GM23338 (cell line): ENCODE results near the gene TOR3A. TPM values are rescaled to one million over a fixed set of nuclear protein-coding genes. Genes with fewer than 3 reads are reported as not detected.

ENCODE experiments used
- ATAC-seq: fragments of 200-7000 bp; cut with Tn5 transposase; 3 replicates; pipeline ENCODE4 v1.9.1; 2020
- DNase-seq: peaks from one replicate; pipeline ENCODE4 v3.0.0-alpha.2; 2015; ENCODE audit warnings: low spot score
- H2AFZ ChIP-seq: fragments of 200-600 bp; sonication (generic); 2 replicates; pipeline ENCODE4 v1.8.0; 2016; ENCODE audit warnings: antibody characterized with exemption, mild to moderate bottlenecking, moderate library complexity
- H3F3A ChIP-seq: fragments of 200-600 bp; sonication (generic); replicated peaks from 2 replicates; pipeline ENCODE4 v1.8.0; 2017; ENCODE audit warnings: antibody characterized with exemption, mixed run types, low read depth
- H3K27ac ChIP-seq: fragments of 200-600 bp; sonication (generic); 2 replicates; pipeline ENCODE4 v1.6.1; 2016; ENCODE audit warnings: low read depth
- H3K27me3 ChIP-seq: fragments of 200-600 bp; sonication (generic); 2 replicates; pipeline ENCODE4 v1.8.0; 2016; ENCODE audit warnings: mild to moderate bottlenecking, mixed run types, moderate library complexity; ENCODE audit not compliant: insufficient read depth
- H3K36me3 ChIP-seq: fragments of 200-600 bp; sonication (generic); 2 replicates; pipeline ENCODE4 v1.8.0; 2016; ENCODE audit warnings: mild to moderate bottlenecking; ENCODE audit not compliant: insufficient read depth
- H3K4me1 ChIP-seq: fragments of 200-600 bp; sonication (generic); 2 replicates; pipeline ENCODE4 v1.8.0; 2016; ENCODE audit warnings: mild to moderate bottlenecking, moderate library complexity; ENCODE audit not compliant: insufficient read depth
- H3K4me2 ChIP-seq: fragments of 200-600 bp; sonication (generic); 2 replicates; pipeline ENCODE4 v1.7.1; 2017; ENCODE audit warnings: mixed run types
- H3K4me3 ChIP-seq: fragments of 200-600 bp; sonication (generic); 2 replicates; pipeline ENCODE4 v1.6.1; 2016; ENCODE audit warnings: mixed run types
- H3K79me2 ChIP-seq: fragments of 200-600 bp; sonication (generic); replicated peaks from 2 replicates; pipeline ENCODE4 v1.8.0; 2017; ENCODE audit warnings: mild to moderate bottlenecking; ENCODE audit not compliant: insufficient read depth
- H3K9me2 ChIP-seq: fragments of 200-600 bp; sonication (generic); 2 replicates; pipeline ENCODE4 v1.8.0; 2017; ENCODE audit not compliant: insufficient read depth
- H4K20me1 ChIP-seq: fragments of 200-600 bp; sonication (generic); replicated peaks from 2 replicates; pipeline ENCODE4 v1.8.0; 2017; ENCODE audit warnings: mild to moderate bottlenecking; ENCODE audit not compliant: insufficient read depth
- H3K27ac Mint-ChIP-seq: 2 replicates; pipeline ENCODE4 v1.8.0; 2020; ENCODE audit warnings: inconsistent platforms, mild to moderate bottlenecking, moderate library complexity, mixed read lengths
- H3K27me3 Mint-ChIP-seq: 3 replicates; pipeline ENCODE4 v1.8.0; 2022; ENCODE audit warnings: low read depth, mild to moderate bottlenecking, moderate library complexity, mixed read lengths, inconsistent platforms; ENCODE audit not compliant: insufficient read depth, poor library complexity
- H3K36me3 Mint-ChIP-seq: 3 replicates; pipeline ENCODE4 v1.8.0; 2021; ENCODE audit warnings: low read depth, mild to moderate bottlenecking, inconsistent platforms, moderate library complexity, mixed read lengths
- H3K4me1 Mint-ChIP-seq: 3 replicates; pipeline ENCODE4 v1.8.0; 2020; ENCODE audit warnings: mild to moderate bottlenecking, inconsistent platforms, mixed read lengths
- H3K4me3 Mint-ChIP-seq: 3 replicates; pipeline ENCODE4 v1.8.0; 2021; ENCODE audit warnings: moderate library complexity, mild to moderate bottlenecking, inconsistent platforms, mixed read lengths
- H3K9me3 Mint-ChIP-seq: 3 replicates; pipeline ENCODE4 v1.8.0; 2020; ENCODE audit warnings: moderate library complexity, mild to moderate bottlenecking, inconsistent platforms, mixed read lengths
- CTCF ChIP-seq, 2 experiments: fragments of 200-600 bp in 1 of 2; sonication (generic) in 1 of 2; conservative IDR thresholded peaks; 2 replicates each; pipeline versions ENCODE4 v1.5.1 to v1.6.1; 2016 to 2017; ENCODE audit warnings: antibody characterized with exemption in 2 of 2, low read depth in 2 of 2, mild to moderate bottlenecking in 2 of 2, moderate library complexity in 1 of 2
- EZH2 ChIP-seq: fragments of 200-600 bp; sonication (generic); IDR thresholded peaks from one replicate; pipeline ENCODE4 v1.8.0; 2017; ENCODE audit warnings: antibody characterized with exemption, mild to moderate bottlenecking, low read depth; ENCODE audit not compliant: unreplicated experiment
- NANOG ChIP-seq: IDR thresholded peaks from 2 replicates; pipeline ENCODE4 v1.6.1; 2016; ENCODE audit warnings: antibody characterized with exemption, borderline replicate concordance
- POLR2AphosphoS5 ChIP-seq: IDR thresholded peaks from 2 replicates; pipeline ENCODE4 v1.6.1; 2016; ENCODE audit warnings: antibody characterized with exemption, low read depth
- STAT1 ChIP-seq: IDR thresholded peaks from one replicate; pipeline ENCODE4 v1.6.1; 2016; ENCODE audit warnings: antibody characterized with exemption; ENCODE audit not compliant: unreplicated experiment
- ZNF114 ChIP-seq: fragments of 250-450 bp; sonication (Bioruptor Pico); IDR thresholded peaks from 2 replicates; pipeline ENCODE4 v1.5.0; 2020; ENCODE audit warnings: mild to moderate bottlenecking, moderate library complexity
- polyA plus RNA-seq: library from polyadenylated mRNA; unstranded; fragments of >200 nt; fragmentation: Nextera tagmentation; extraction: Ambion mirVana; gene quantifications from 2 replicates; pipeline ENCODE4 v1.2.1, GENCODE V29; 2016
- total RNA-seq: library from RNA; depleted of rRNA; stranded (reverse); fragments of >200 nt; shearing (Covaris generic); gene quantifications from 2 replicates; pipeline ENCODE4 v1.2.3, GENCODE V29; 2014
- TF ChIP-seq, protein P1 (sequence below): fragments of 250-450 bp; sonication (Bioruptor Pico); IDR thresholded peaks from 2 replicates; pipeline ENCODE4 v1.5.0; 2020; ENCODE audit warnings: mild to moderate bottlenecking, moderate library complexity
- TF ChIP-seq, protein P2 (sequence below): IDR thresholded peaks from one replicate; pipeline ENCODE4 v1.6.1; 2018; ENCODE audit warnings: antibody characterized with exemption; ENCODE audit not compliant: unreplicated experiment

The TOR3A gene
- total and polyA plus RNA-seq, 2 experiments from 2014 or later: 11.2 to 57.6 TPM

DNA sequence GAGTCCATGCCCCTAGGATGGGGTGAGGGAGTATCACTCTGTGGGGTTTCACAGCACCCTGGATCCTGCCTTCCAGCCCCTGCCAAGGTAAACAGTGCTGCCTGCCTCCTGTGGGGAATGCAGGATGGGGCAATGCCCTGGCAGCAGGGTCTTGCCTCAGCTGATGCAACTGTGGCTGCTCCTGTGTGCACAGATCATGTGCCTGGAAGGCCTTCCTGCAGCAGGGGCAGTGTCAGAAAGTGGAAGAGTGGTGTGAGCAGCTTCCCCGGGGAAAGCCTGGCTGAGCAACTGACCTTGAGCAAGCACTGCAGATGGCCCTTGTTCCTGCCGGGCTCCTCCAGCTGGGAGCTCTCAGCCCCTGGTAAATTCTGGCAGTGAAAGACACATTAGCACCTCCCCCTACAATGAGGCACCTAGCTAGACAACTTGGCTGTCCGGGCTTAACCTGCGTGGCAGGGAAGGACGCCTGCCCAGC lies 9.9 kb downstream of the TOR3A start (continued):
- TF ChIP-seq, protein P1, sequence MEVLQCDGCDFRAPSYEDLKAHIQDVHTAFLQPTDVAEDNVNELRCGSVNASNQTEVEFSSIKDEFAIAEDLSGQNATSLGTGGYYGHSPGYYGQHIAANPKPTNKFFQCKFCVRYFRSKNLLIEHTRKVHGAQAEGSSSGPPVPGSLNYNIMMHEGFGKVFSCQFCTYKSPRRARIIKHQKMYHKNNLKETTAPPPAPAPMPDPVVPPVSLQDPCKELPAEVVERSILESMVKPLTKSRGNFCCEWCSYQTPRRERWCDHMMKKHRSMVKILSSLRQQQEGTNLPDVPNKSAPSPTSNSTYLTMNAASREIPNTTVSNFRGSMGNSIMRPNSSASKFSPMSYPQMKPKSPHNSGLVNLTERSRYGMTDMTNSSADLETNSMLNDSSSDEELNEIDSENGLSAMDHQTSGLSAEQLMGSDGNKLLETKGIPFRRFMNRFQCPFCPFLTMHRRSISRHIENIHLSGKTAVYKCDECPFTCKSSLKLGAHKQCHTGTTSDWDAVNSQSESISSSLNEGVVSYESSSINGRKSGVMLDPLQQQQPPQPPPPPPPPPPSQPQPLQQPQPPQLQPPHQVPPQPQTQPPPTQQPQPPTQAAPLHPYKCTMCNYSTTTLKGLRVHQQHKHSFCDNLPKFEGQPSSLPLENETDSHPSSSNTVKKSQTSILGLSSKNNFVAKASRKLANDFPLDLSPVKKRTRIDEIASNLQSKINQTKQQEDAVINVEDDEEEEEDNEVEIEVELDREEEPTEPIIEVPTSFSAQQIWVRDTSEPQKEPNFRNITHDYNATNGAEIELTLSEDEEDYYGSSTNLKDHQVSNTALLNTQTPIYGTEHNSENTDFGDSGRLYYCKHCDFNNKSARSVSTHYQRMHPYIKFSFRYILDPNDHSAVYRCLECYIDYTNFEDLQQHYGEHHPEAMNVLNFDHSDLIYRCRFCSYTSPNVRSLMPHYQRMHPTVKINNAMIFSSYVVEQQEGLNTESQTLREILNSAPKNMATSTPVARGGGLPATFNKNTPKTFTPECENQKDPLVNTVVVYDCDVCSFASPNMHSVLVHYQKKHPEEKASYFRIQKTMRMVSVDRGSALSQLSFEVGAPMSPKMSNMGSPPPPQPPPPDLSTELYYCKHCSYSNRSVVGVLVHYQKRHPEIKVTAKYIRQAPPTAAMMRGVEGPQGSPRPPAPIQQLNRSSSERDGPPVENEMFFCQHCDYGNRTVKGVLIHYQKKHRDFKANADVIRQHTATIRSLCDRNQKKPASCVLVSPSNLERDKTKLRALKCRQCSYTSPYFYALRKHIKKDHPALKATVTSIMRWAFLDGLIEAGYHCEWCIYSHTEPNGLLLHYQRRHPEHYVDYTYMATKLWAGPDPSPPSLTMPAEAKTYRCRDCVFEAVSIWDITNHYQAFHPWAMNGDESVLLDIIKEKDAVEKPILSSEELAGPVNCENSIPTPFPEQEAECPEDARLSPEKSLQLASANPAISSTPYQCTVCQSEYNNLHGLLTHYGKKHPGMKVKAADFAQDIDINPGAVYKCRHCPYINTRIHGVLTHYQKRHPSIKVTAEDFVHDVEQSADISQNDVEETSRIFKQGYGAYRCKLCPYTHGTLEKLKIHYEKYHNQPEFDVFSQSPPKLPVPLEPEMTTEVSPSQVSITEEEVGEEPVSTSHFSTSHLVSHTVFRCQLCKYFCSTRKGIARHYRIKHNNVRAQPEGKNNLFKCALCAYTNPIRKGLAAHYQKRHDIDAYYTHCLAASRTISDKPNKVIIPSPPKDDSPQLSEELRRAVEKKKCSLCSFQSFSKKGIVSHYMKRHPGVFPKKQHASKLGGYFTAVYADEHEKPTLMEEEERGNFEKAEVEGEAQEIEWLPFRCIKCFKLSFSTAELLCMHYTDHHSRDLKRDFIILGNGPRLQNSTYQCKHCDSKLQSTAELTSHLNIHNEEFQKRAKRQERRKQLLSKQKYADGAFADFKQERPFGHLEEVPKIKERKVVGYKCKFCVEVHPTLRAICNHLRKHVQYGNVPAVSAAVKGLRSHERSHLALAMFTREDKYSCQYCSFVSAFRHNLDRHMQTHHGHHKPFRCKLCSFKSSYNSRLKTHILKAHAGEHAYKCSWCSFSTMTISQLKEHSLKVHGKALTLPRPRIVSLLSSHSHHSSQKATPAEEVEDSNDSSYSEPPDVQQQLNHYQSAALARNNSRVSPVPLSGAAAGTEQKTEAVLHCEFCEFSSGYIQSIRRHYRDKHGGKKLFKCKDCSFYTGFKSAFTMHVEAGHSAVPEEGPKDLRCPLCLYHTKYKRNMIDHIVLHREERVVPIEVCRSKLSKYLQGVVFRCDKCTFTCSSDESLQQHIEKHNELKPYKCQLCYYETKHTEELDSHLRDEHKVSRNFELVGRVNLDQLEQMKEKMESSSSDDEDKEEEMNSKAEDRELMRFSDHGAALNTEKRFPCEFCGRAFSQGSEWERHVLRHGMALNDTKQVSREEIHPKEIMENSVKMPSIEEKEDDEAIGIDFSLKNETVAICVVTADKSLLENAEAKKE (CRISPR knock-in tag): no peak
- TF ChIP-seq POLR2AphosphoS5 (no peak), CTCF (conservative IDR thresholded peaks at IDR 0.05; ENCODE audit: low read depth in 2 of 2) (no peak), EZH2 (no peak)

- Histone ChIP-seq H3K27me3 (no peaks in the 10 kb centered on the region), H3F3A (no peaks in the 10 kb centered on the region), H3K4me1 (peaks cover 6% of the 10 kb centered on the region; the same call in 1 of the 2 replicates), H3K27ac (no peak overlapping the region), H4K20me1 (no peaks in the 10 kb centered on the region; the same call in 1 of the 2 replicates), H3K4me2 (no peak overlapping the region), H3K79me2 (peaks cover 11% of the 10 kb centered on the region; the same call in 1 of the 2 replicates), H3K36me3 (peaks cover 16% of the 10 kb centered on the region; the same call in 1 of the 2 replicates), H2AFZ (no peak overlapping the region), H3K9me2 (no peaks in the 10 kb centered on the region), H3K4me3 (no peak overlapping the region)
- Mint-ChIP-seq H3K4me3 (no peak overlapping the region), H3K9me3 (no peaks in the 10 kb centered on the region), H3K27me3 (peaks cover 3% of the 10 kb centered on the region), H3K36me3 (peaks cover 64% of the 10 kb centered on the region), H3K4me1 (peaks cover 17% of the 10 kb centered on the region), H3K27ac (no peak overlapping the region)
- no peak for ATAC-seq
- no peak for DNase-seq
- TF ChIP-seq STAT1 (no peak), NANOG (no peak), EZH2 (no peak), CTCF (conservative IDR thresholded peaks at IDR 0.05; ENCODE audit: low read depth in 2 of 2) (no peak), ZNF114 (CRISPR knock-in tag) (no peak)
- TF ChIP-seq, protein P2, sequence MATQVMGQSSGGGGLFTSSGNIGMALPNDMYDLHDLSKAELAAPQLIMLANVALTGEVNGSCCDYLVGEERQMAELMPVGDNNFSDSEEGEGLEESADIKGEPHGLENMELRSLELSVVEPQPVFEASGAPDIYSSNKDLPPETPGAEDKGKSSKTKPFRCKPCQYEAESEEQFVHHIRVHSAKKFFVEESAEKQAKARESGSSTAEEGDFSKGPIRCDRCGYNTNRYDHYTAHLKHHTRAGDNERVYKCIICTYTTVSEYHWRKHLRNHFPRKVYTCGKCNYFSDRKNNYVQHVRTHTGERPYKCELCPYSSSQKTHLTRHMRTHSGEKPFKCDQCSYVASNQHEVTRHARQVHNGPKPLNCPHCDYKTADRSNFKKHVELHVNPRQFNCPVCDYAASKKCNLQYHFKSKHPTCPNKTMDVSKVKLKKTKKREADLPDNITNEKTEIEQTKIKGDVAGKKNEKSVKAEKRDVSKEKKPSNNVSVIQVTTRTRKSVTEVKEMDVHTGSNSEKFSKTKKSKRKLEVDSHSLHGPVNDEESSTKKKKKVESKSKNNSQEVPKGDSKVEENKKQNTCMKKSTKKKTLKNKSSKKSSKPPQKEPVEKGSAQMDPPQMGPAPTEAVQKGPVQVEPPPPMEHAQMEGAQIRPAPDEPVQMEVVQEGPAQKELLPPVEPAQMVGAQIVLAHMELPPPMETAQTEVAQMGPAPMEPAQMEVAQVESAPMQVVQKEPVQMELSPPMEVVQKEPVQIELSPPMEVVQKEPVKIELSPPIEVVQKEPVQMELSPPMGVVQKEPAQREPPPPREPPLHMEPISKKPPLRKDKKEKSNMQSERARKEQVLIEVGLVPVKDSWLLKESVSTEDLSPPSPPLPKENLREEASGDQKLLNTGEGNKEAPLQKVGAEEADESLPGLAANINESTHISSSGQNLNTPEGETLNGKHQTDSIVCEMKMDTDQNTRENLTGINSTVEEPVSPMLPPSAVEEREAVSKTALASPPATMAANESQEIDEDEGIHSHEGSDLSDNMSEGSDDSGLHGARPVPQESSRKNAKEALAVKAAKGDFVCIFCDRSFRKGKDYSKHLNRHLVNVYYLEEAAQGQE: no peak
These were observed 11.1 kb downstream of the TOR3A start for GRCh38 chr1:179092896-179093461.
